ENCODE results near the gene VSIG4. TPM values are rescaled to one million over a fixed set of nuclear protein-coding genes. Genes with fewer than 3 reads are reported as not detected.
"Not testable (repeated sequence)": the region's sequence is repeated elsewhere in the genome, so short reads cannot be mapped to it uniquely, and the experiment has no call there.

The VSIG4 gene
- total RNA-seq, 1 donor from 2014 or later, result 8.1 TPM

DNA sequence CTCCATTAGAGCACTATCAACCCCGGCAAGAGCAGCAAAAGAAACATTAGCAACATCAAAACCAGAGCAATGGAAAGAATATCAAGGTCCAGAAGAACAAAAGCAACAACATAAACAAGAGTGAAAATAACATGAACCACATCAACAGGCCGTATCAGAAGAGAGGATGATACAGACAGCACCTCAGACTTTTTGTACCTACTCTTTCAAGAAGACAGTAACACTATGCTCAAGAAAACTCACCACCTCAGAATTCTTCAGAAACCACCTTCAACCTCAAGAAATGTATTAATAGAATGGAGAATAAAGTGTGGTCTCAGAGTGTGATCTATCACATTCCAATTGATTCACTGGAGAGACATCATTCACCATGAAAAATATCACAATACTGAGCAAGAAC, 46.5 kb downstream of the VSIG4 start:
- intact Hi-C loops (cut with DNase I), result no loop called here

GRCh38 chrX:65990702-65991101, 49.2 kb downstream of the VSIG4 start:
- intact Hi-C loops (cut with DNase I), result no loop called here
- DNase-seq (ENCODE audit: low spot score), result no peak

More for the DNA sequence above, 46.5 kb downstream of the VSIG4 start:
- DNase-seq (ENCODE audit: low spot score), result no peak

GRCh38 chrX:65987811-65988210, 52.1 kb downstream of the VSIG4 start:
- intact Hi-C loops (cut with DNase I), result loop anchor here (2.0 to 10.0 kb wide), 3 partner anchors 263 to 405 kb away; no protein-coding TSS in a partner anchor
- no peak for DNase-seq (ENCODE audit: low spot score)

DNA sequence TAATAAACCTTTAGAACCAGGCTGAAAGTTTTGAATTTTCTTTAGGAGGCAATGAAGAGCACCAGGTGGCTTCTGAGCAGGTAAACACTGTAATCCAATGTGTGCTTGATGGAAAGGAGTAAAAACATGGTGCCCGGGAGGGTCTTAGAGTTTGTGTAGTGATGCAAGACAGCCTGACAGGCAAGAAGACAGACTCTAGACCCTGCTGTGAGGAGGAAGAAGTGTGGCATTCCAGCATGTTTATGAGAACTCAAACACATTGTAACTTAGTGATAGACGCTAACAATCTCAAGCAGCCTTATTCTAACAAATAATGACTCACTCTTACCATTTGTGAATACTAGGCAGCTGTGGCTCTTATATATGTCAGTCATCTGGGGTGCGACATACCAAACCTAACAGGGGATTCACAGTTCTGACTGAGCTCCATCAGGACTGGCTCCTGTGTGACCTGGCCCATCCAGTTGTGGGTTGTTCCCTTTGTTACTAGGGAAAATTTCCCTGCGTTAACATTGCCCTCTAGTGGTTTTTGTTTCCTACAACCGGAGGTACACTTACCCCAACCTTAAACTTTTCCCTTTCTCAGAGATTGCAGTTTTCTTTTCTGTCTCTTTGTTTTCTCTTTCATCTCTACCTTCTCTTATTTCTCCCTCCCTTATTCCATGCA, 53.8 kb downstream of the VSIG4 start:
- DNase-seq (ENCODE audit: low spot score), result no peak
- intact Hi-C loops (cut with DNase I), result loop anchor here (2.0 to 10.0 kb wide), 3 partner anchors 261 to 403 kb away; no protein-coding TSS in a partner anchor

- DNase-seq (ENCODE audit: low spot score), result no peak
- intact Hi-C loops (cut with DNase I), result loop anchor here (5.0 to 10.0 kb wide), 2 partner anchors 260 to 388 kb away; no protein-coding TSS in a partner anchor
Observed at GRCh38 chrX:65985211-65985610, 54.7 kb downstream of the VSIG4 start.

DNA sequence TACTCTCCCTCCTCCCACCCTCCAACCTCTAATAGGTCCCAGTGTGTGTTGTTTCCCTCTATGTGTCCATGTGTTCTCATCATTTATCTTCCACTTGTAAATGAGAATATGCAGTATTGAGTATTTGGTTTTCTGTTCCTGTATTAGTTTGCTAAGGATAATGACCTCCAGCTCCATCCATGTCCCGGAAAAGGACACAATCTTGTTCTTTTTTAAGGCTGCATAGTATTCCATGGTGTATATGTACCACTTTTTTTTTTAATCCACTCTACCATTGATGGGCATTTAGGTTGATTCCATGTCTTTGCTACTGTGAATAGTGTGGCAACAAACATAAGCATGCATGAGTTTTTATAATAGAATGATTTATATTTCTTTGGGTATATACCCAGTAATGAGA, 62.7 kb downstream of the VSIG4 start:
- intact Hi-C loops (cut with DNase I); DNase-seq (ENCODE audit: low spot score): not testable (repeated sequence)

DNA sequence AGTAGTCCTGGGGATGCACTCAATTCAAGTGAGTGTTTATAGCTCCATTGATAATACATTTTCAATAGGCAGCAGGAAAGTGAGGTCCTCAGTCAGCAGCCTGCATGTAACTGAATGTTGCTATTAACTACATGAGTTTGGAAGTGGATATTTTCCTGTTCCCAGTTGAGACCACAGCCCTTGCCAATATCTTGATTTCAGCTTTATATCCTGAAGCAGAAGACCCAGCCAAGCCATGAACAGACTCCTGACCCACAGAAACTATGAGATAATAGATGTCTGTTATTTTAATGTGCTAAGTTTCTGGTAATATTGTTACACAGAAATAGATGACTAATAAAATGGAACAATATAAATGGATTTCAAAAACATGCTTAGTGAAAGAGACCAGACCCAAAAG, 63.7 kb downstream of the VSIG4 start:
- intact Hi-C loops (cut with DNase I), result no loop called here
- DNase-seq (ENCODE audit: low spot score), result no peak

DNA sequence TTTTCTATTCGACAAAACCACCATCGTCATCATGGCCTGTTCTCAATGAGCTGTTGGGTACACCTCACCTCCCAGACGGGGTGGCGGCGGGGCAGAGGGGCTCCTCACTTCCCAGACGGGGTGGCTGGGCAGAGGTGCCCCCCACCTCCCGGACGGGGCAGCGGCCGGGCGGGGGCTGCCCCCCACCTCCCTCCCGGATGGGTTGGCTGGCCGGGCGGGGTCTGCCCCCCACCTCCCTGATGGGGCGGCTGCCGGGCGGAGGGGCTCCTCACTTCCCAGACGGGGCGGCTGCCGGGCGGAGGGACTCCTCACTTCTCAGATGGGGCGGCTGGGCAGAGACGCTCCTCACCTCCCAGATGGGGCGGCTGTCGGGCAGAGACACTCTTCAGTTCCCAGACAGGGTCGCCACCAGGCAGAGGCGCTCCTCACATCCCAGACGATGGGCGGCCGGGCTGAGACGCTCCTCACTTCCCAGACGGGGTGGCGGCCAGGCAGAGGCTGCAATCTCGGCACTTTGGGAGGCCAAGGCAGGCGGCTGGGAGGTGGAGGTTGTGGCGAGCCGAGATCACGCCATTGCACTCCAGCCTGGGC, 64.6 kb downstream of the VSIG4 start:
- intact Hi-C loops (cut with DNase I); DNase-seq (ENCODE audit: low spot score): not testable (repeated sequence)

Other genes starting within 250 kb of the VSIG4 start
- gene HEPH, start 124.2 kb upstream of the VSIG4 start, total RNA-seq, result 47.7 TPM